HEK293T (cell line): ENCODE data around the gene AHI1.
A peak's percentile ranks its signal among the peaks of the same experiment; 100 is the strongest.

ENCODE experiments used
- CTCF ChIA-PET: fragments of 350-600 bp; formaldehyde crosslinking; extraction: SDS; loops from one replicate; lab custom pipeline; 2021; ENCODE audit warnings: antibody characterized with exemption, inconsistent platforms; lab: Yijun Ruan, JAX
- POLR2A ChIA-PET: fragments of 350-600 bp; formaldehyde crosslinking; extraction: SDS; loops from one replicate; lab custom pipeline; 2020; ENCODE audit warnings: antibody characterized with exemption, inconsistent platforms; lab: Yijun Ruan, JAX
- DNase-seq: peaks from one replicate; pipeline ENCODE4 v3.0.0; 2012; ENCODE audit warnings: mixed read lengths; ENCODE audit errors: extremely low spot score
- ARNT ChIP-seq: fragments of 450-650 bp; IDR thresholded peaks from 2 replicates; pipeline ENCODE4 v1.6.1; 2017; ENCODE audit warnings: mild to moderate bottlenecking
- BHLHE40 ChIP-seq: fragments of 450-650 bp; IDR thresholded peaks from 2 replicates; pipeline ENCODE4 v1.6.1; 2016; ENCODE audit warnings: mild to moderate bottlenecking, moderate library complexity, borderline replicate concordance
- CTBP1 ChIP-seq: fragments of 450-650 bp; IDR thresholded peaks from 2 replicates; pipeline ENCODE4 v1.6.1; 2016; ENCODE audit warnings: borderline replicate concordance
- ELF4 ChIP-seq: fragments of 450-650 bp; IDR thresholded peaks from 2 replicates; pipeline ENCODE4 v1.6.1; 2017; ENCODE audit warnings: antibody characterized with exemption
- FOXA1 ChIP-seq: fragments of 450-650 bp; IDR thresholded peaks from 2 replicates; pipeline ENCODE4 v1.6.1; 2016; ENCODE audit warnings: mild to moderate bottlenecking
- FOXK2 ChIP-seq: fragments of 450-650 bp; IDR thresholded peaks from 2 replicates; pipeline ENCODE4 v1.6.1; 2016; ENCODE audit warnings: mild to moderate bottlenecking
- FOXM1 ChIP-seq: fragments of 450-650 bp; IDR thresholded peaks from 2 replicates; pipeline ENCODE4 v1.6.1; 2017; ENCODE audit warnings: mild to moderate bottlenecking, borderline replicate concordance
- HDGF ChIP-seq: fragments of 450-650 bp; IDR thresholded peaks from 2 replicates; pipeline ENCODE4 v1.6.1; 2017; ENCODE audit warnings: antibody characterized with exemption, borderline replicate concordance
- L3MBTL2 ChIP-seq: fragments of 450-650 bp; conservative IDR thresholded peaks from 2 replicates; pipeline ENCODE4 v1.6.1; 2016; ENCODE audit warnings: mild to moderate bottlenecking
- LEF1 ChIP-seq: fragments of 450-650 bp; IDR thresholded peaks from 2 replicates; pipeline ENCODE4 v1.6.1; 2017; ENCODE audit warnings: mild to moderate bottlenecking, borderline replicate concordance
- NFRKB ChIP-seq: fragments of 450-650 bp; IDR thresholded peaks from 2 replicates; pipeline ENCODE4 v1.6.1; 2016; ENCODE audit warnings: mild to moderate bottlenecking, moderate library complexity
- SP1 ChIP-seq: fragments of 450-650 bp; IDR thresholded peaks from 2 replicates; pipeline ENCODE4 v1.6.1; 2017
- SUZ12 ChIP-seq: fragments of 450-650 bp; IDR thresholded peaks from 2 replicates; pipeline ENCODE4 v1.6.1; 2016; ENCODE audit warnings: mild to moderate bottlenecking
- TARDBP ChIP-seq: fragments of 450-650 bp; IDR thresholded peaks from 2 replicates; pipeline ENCODE4 v1.6.1; 2016
- ZNF384 ChIP-seq: fragments of 450-650 bp; IDR thresholded peaks from 2 replicates; pipeline ENCODE4 v1.6.1; 2016
- TF ChIP-seq, protein P1 (sequence below): fragments of 450-650 bp; IDR thresholded peaks from 2 replicates; pipeline ENCODE4 v1.6.1; 2016

The AHI1 gene

GRCh38 chr6:135266675-135267074 lies 230.9 kb downstream of the AHI1 start:
- no peak for DNase-seq
- ChIA-PET CTCF (no interaction called here), POLR2A (no interaction called here)
- TF ChIP-seq LEF1 (no peak), ZNF384 (no peak), BHLHE40 (no peak), FOXA1 (no peak), L3MBTL2 (no peak), SUZ12 (no peak), CTBP1 (no peak)
- TF ChIP-seq, protein P1, sequence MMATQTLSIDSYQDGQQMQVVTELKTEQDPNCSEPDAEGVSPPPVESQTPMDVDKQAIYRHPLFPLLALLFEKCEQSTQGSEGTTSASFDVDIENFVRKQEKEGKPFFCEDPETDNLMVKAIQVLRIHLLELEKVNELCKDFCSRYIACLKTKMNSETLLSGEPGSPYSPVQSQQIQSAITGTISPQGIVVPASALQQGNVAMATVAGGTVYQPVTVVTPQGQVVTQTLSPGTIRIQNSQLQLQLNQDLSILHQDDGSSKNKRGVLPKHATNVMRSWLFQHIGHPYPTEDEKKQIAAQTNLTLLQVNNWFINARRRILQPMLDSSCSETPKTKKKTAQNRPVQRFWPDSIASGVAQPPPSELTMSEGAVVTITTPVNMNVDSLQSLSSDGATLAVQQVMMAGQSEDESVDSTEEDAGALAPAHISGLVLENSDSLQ = no peak

DNA sequence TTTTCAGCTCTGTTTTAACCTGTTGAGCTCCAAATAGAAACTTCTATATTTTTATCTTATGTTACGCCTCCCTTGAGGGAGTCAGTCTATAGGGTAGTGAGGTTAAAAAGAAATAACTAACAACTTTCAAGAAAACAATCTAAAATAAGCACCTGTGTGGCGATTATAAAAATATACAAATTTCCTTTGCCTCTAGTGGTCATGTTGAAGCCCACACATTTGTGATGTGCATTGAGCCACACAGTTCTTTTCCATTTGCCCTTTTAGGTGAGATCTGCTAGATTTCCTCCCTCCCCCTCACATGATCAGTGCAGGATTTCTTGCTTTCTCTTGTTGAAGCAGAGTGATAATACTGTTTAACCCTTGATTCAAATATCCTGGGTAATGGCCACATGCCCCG lies 232.3 kb downstream of the AHI1 start:
- TF ChIP-seq BHLHE40 = no peak
- no peak for TF ChIP-seq FOXM1
- no peak for TF ChIP-seq CTBP1
- no peak for TF ChIP-seq ZNF384
- TF ChIP-seq TARDBP = no peak
- TF ChIP-seq LEF1 = no peak

DNA sequence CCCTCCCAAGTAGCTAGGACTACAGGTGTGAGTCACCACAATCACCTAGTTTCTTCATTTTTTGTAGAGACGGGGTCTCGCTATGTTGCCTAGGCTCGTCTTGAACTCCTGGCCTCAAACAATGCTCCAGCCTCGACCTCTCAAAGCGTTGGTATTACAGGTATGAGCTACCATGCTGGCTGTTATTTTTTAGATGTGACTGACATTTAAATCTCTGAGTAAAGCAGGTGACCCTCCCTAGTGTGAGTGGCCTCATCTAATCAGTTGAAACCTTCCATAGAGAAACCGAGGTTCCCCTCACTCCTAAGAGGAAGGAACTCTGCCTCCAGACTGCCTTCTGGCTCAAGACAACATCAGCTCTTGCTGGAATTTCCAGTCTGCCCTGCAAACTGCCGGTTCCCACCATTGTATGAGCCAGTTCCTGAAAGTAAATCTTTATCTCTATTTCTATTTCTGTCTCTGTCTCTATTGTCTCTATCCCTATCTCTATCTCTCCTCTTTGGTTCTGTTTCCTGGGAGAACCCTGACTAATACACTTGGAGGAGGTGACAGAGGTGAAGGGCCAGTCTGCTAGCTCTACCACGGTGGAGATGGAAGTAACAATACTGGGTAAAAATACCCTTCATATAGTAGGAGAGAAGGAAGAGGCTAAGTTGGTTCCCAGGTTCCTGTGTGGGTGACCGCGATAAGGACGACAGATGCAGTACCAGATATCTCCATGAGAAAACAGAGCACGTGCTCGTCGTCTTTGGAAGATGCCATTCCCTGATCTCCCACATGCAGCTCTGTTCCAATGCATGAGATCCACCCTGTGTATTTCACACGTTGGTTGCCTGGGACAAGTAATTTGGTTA lies 235.4 kb downstream of the AHI1 start:
- no peak for DNase-seq
- ChIA-PET POLR2A (no interaction called here), CTCF (no interaction called here)
- 0 out of 2 replicates have a peak, but pooled peaks have one; percentile 13 for TF ChIP-seq L3MBTL2
- TF ChIP-seq ZNF384 = no peak

More for the DNA sequence above, 232.3 kb downstream of the AHI1 start:
- no peak for DNase-seq
- POLR2A ChIA-PET = no interaction called here
- CTCF ChIA-PET = interaction anchor here (0.6 kb wide), 1 partner anchor 1141 kb away, joined by 3 read pairs; no protein-coding TSS in a partner anchor

- TF ChIP-seq ZNF384 (no peak), HDGF (no peak), FOXK2 (no peak), NFRKB (no peak), CTBP1 (no peak), ELF4 (no peak), TARDBP (no peak), L3MBTL2 (no peak), BHLHE40 (no peak), ARNT (no peak), SP1 (no peak), FOXA1 (no peak), SUZ12 (no peak), FOXM1 (no peak)
- TF ChIP-seq, protein P1 = no peak
- no peak for DNase-seq
- ChIA-PET POLR2A (no interaction called here), CTCF (no interaction called here)
These were observed 236.9 kb downstream of the AHI1 start for GRCh38 chr6:135260612-135261011.

DNA sequence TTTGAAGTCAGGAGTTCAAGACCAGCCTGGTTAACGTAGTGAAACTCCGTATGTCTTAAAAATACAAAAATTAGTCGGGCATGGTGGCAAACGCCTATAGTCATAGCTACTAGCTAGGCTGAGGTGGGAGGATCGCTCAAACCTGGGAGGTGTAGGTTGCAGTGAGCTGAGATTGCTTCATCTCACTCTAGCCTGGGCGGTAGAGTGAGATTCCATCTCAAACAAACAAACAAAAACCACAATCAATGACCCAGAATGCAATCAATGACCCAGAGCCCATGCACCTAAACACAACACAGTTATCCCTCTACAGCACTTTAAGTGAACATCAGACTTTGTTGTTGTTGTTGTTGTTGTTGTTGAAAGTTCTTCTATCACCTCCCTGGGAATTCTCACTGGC lies 238.6 kb downstream of the AHI1 start:
- DNase-seq = no peak
- no peak for TF ChIP-seq FOXK2
- no peak for TF ChIP-seq LEF1
- TF ChIP-seq CTBP1 = no peak
- TF ChIP-seq ELF4 = no peak
- no peak for TF ChIP-seq TARDBP
- no peak for TF ChIP-seq FOXA1
- no peak for TF ChIP-seq L3MBTL2
- no peak for TF ChIP-seq FOXM1
- no peak for TF ChIP-seq SP1
- no peak for TF ChIP-seq SUZ12
- no peak for TF ChIP-seq ZNF384
- TF ChIP-seq ARNT = no peak
- TF ChIP-seq BHLHE40 = no peak
- POLR2A ChIA-PET = no interaction called here
- CTCF ChIA-PET = no interaction called here

DNA sequence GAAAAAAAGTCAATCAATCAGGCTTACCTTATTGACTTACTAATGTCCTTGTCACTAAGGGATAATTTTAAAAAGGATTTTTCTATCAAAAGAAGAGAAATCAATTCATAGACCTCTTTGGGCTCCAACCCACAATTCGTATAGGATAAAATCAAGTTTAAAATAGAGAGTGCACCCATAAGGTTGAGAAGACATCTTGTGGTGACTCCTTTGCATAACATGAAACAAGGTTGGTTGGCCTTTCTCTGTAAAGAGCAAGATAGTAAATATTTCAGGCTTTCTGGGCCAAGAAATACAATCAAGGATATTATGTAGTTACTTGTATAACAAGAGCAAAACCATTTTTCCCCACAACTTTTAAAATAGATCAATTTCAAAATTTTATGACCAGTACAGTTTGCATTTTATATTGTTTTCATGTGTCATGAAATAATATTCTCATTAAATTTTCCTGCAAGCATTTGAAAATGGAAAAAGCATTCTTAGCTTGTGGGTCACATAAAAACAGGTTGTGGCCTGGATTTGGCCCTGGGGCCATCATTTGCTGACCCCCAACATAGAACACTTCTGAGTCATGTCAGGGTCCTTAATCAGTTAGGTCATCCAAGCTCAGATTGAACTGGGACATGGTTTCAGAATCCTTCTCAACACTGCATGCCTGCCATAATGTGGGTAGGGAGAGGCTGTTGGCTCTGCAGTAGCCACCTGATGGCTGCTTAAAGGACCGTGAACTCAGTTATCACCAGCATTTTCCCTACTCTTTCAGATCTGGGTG lies 239.7 kb downstream of the AHI1 start:
- ChIA-PET POLR2A (no interaction called here), CTCF (no interaction called here)
- DNase-seq = no peak
- no peak for TF ChIP-seq TARDBP
- TF ChIP-seq LEF1 = no peak
- no peak for TF ChIP-seq NFRKB

DNA sequence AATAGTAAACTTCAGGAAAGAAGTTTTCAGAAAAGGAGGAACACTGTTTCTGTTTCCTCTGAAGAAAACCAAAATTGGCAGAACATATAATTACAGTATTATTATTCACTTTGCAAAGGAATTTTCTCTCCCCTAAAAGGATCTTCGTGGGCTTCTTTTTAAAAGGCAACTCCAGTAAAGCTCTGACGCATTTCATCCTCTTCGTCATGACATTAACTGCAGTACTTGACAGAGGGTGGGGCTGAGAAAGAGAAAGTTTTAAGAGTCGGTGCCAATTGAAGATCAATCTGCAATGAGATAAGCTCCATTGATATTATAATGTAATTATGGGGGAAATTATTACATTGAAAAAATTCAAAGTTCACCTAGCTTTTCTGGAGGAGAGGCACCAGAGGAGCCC lies 240.7 kb downstream of the AHI1 start:
- ChIA-PET CTCF (no interaction called here), POLR2A (no interaction called here)
- no peak for TF ChIP-seq CTBP1
- no peak for TF ChIP-seq ELF4
- TF ChIP-seq NFRKB = no peak
- no peak for TF ChIP-seq FOXK2
- TF ChIP-seq FOXM1 = no peak
- TF ChIP-seq ZNF384 = no peak
- TF ChIP-seq TARDBP = no peak
- TF ChIP-seq SP1 = no peak
- TF ChIP-seq LEF1 = no peak
- TF ChIP-seq L3MBTL2 = no peak
- no peak for TF ChIP-seq FOXA1
- no peak for TF ChIP-seq HDGF
- TF ChIP-seq SUZ12 = no peak
- DNase-seq = no peak
